ENCODE data around the gene PPDPF.
A peak's percentile ranks its signal among the peaks of the same experiment; 100 is the strongest.

The PPDPF gene

GRCh38 chr20:63562461-63563224 is 42.1 kb downstream of the PPDPF start:
- Mint-ChIP-seq H3K36me3 (peaks cover 2% of the 10 kb centered on the region), H3K27me3 (no peaks in the 10 kb centered on the region), H3K4me1 (ENCODE audit: low read depth) (peaks cover 5% of the 10 kb centered on the region), H3K9me3 (ENCODE audit: low read depth) (no peaks in the 10 kb centered on the region), H3K4me3 (no peak overlapping the region), H3K27ac (no peak overlapping the region)

GRCh38 chr20:63563225-63563935 is 42.8 kb downstream of the PPDPF start:
- Mint-ChIP-seq H3K4me3 (no peak overlapping the region), H3K9me3 (ENCODE audit: low read depth) (no peaks in the 10 kb centered on the region), H3K27ac (no peak overlapping the region), H3K36me3 (peaks cover 2% of the 10 kb centered on the region), H3K4me1 (ENCODE audit: low read depth) (peaks cover 11% of the 10 kb centered on the region), H3K27me3 (no peaks in the 10 kb centered on the region)

- Mint-ChIP-seq H3K4me3 (no peak overlapping the region), H3K27me3 (no peaks in the 10 kb centered on the region), H3K27ac (no peak overlapping the region), H3K36me3 (peaks cover 2% of the 10 kb centered on the region), H3K9me3 (ENCODE audit: low read depth) (no peaks in the 10 kb centered on the region), H3K4me1 (ENCODE audit: low read depth) (peaks cover 14% of the 10 kb centered on the region)
Observed at GRCh38 chr20:63564036-63564810, 43.7 kb downstream of the PPDPF start.

- no peak overlapping the region for H3K4me3 Mint-ChIP-seq
- H3K27me3 Mint-ChIP-seq, result no peaks in the 10 kb centered on the region
- H3K4me1 Mint-ChIP-seq (ENCODE audit: low read depth), result peaks cover 16% of the 10 kb centered on the region
- H3K27ac Mint-ChIP-seq, result no peak overlapping the region
- H3K36me3 Mint-ChIP-seq, result peaks cover 2% of the 10 kb centered on the region
- H3K9me3 Mint-ChIP-seq (ENCODE audit: low read depth), result no peaks in the 10 kb centered on the region
Observed at GRCh38 chr20:63565021-63565698, 44.6 kb downstream of the PPDPF start.

GRCh38 chr20:63565699-63566335 is 45.3 kb downstream of the PPDPF start:
- Mint-ChIP-seq H3K4me1 (ENCODE audit: low read depth) (peaks cover 14% of the 10 kb centered on the region), H3K27ac (no peak overlapping the region), H3K9me3 (ENCODE audit: low read depth) (no peaks in the 10 kb centered on the region), H3K4me3 (no peak overlapping the region), H3K27me3 (no peaks in the 10 kb centered on the region), H3K36me3 (no peaks in the 10 kb centered on the region)

- Mint-ChIP-seq H3K27me3 (no peaks in the 10 kb centered on the region), H3K36me3 (no peaks in the 10 kb centered on the region), H3K9me3 (ENCODE audit: low read depth) (no peaks in the 10 kb centered on the region), H3K27ac (no peak overlapping the region), H3K4me3 (no peak overlapping the region), H3K4me1 (ENCODE audit: low read depth) (peaks cover 14% of the 10 kb centered on the region)
Observed at GRCh38 chr20:63566395-63567135, 46.0 kb downstream of the PPDPF start.

- Mint-ChIP-seq H3K36me3 (no peaks in the 10 kb centered on the region), H3K27me3 (no peaks in the 10 kb centered on the region), H3K4me3 (no peak overlapping the region), H3K9me3 (ENCODE audit: low read depth) (no peaks in the 10 kb centered on the region), H3K4me1 (ENCODE audit: low read depth) (peaks cover 14% of the 10 kb centered on the region), H3K27ac (no peak overlapping the region)
Observed at GRCh38 chr20:63567136-63567385, 46.5 kb downstream of the PPDPF start.

- H3K4me3 Mint-ChIP-seq, result peak overlapping the region; percentile 77
- no peaks in the 10 kb centered on the region for H3K36me3 Mint-ChIP-seq
- H3K9me3 Mint-ChIP-seq (ENCODE audit: low read depth), result no peaks in the 10 kb centered on the region
- H3K4me1 Mint-ChIP-seq (ENCODE audit: low read depth), result peaks cover 14% of the 10 kb centered on the region
- no peaks in the 10 kb centered on the region for H3K27me3 Mint-ChIP-seq
- H3K27ac Mint-ChIP-seq, result no peak overlapping the region
Observed at GRCh38 chr20:63567386-63568169, 47.0 kb downstream of the PPDPF start.

- no peaks in the 10 kb centered on the region for H3K36me3 Mint-ChIP-seq
- no peaks in the 10 kb centered on the region for H3K9me3 Mint-ChIP-seq (ENCODE audit: low read depth)
- H3K4me1 Mint-ChIP-seq (ENCODE audit: low read depth), result peaks cover 14% of the 10 kb centered on the region
- peak overlapping the region; percentile 77 for H3K4me3 Mint-ChIP-seq
- no peak overlapping the region for H3K27ac Mint-ChIP-seq
- no peaks in the 10 kb centered on the region for H3K27me3 Mint-ChIP-seq
Observed at GRCh38 chr20:63568170-63568981, 47.8 kb downstream of the PPDPF start.

- H3K9me3 Mint-ChIP-seq (ENCODE audit: low read depth), result no peaks in the 10 kb centered on the region
- H3K27ac Mint-ChIP-seq, result no peak overlapping the region
- H3K27me3 Mint-ChIP-seq, result no peaks in the 10 kb centered on the region
- no peaks in the 10 kb centered on the region for H3K36me3 Mint-ChIP-seq
- peaks cover 17% of the 10 kb centered on the region for H3K4me1 Mint-ChIP-seq (ENCODE audit: low read depth)
- peak overlapping the region; percentile 32 for H3K4me3 Mint-ChIP-seq
Observed at GRCh38 chr20:63568986-63569949, 48.7 kb downstream of the PPDPF start.

GRCh38 chr20:63570281-63571086 is 49.9 kb downstream of the PPDPF start:
- no peaks in the 10 kb centered on the region for H3K36me3 Mint-ChIP-seq
- no peaks in the 10 kb centered on the region for H3K9me3 Mint-ChIP-seq (ENCODE audit: low read depth)
- H3K27me3 Mint-ChIP-seq, result no peaks in the 10 kb centered on the region
- H3K27ac Mint-ChIP-seq, result no peak overlapping the region
- H3K4me1 Mint-ChIP-seq (ENCODE audit: low read depth), result peaks cover 17% of the 10 kb centered on the region
- H3K4me3 Mint-ChIP-seq, result no peak overlapping the region

All from activated naive CD8-positive, alpha-beta T cell (primary cell).